ENCODE data around the gene LILRA5. TPM values are rescaled to one million over a fixed set of nuclear protein-coding genes. Genes with fewer than 3 reads are reported as not detected.

LILRA5 gene
- total RNA-seq, 4 donors from 2014 or later = 3.1 to 23.3 (median 3.4) TPM

DNA sequence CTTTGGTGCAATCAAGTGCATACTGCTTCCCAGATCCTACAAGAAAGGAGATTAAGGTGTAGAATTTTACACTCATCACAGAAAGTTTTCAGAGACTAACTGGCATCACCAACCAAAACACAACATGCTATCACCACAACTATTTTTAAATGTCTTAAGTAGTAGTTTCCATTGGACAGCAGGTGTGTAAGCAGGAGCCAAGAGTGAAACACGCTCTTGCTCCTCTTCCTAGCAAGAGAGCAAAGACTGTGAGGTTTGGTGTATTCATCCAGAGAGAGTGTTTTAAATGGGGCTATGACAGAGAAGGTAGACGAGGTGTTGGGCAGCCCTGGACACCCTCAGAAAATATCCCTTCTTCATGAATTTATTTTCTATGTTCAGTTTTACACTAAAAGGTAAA is 38.5 kb upstream of the LILRA5 start:
- TF ChIP-seq, protein P1, sequence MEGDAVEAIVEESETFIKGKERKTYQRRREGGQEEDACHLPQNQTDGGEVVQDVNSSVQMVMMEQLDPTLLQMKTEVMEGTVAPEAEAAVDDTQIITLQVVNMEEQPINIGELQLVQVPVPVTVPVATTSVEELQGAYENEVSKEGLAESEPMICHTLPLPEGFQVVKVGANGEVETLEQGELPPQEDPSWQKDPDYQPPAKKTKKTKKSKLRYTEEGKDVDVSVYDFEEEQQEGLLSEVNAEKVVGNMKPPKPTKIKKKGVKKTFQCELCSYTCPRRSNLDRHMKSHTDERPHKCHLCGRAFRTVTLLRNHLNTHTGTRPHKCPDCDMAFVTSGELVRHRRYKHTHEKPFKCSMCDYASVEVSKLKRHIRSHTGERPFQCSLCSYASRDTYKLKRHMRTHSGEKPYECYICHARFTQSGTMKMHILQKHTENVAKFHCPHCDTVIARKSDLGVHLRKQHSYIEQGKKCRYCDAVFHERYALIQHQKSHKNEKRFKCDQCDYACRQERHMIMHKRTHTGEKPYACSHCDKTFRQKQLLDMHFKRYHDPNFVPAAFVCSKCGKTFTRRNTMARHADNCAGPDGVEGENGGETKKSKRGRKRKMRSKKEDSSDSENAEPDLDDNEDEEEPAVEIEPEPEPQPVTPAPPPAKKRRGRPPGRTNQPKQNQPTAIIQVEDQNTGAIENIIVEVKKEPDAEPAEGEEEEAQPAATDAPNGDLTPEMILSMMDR (IDR thresholded peaks at IDR 0.05; ENCODE audit: low read depth) = no peak

DNA sequence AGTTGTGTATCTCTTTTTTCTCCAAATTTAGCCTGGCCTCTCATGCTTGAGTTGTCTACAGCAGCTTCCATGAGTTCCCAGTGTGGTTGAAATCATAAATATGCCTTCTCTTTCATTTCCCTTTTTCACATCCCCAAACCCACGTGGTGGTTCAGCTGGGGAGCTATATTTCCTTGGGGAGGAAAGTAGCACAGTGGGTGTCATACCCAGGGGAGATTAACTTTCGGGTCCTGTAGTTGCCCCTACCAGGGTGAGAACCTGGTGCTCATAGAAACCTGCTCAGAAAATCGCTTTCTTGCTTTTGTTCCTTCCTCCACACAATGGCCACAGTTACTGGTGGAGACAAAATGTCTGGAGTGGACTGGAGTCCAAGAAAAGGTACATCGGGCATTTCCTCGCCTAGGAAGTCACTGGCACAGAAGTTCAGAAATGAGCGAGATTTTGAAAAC is 33.0 kb upstream of the LILRA5 start:
- TF ChIP-seq, protein P1 (IDR thresholded peaks at IDR 0.05; ENCODE audit: low read depth) = no peak

DNA sequence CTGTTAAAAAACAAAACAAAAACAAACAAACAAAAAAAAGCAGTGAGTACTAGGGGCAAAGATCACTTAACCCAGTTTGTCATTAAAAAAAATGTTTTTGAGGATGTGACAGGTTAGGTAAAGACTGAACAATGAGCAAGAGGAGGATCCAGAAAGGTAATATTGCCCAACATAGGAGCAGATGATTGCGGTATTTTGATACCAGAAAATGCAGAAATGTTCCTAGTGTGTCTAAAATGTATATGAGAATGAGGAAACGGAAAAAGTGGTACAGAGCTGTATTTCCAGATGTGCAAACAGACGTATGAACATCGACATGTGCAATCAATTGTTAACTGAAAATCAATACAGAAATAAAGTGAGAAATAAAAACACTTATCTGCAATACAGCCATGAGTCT is 30.9 kb upstream of the LILRA5 start:
- TF ChIP-seq, protein P1 (IDR thresholded peaks at IDR 0.05; ENCODE audit: low read depth) = no peak

DNA sequence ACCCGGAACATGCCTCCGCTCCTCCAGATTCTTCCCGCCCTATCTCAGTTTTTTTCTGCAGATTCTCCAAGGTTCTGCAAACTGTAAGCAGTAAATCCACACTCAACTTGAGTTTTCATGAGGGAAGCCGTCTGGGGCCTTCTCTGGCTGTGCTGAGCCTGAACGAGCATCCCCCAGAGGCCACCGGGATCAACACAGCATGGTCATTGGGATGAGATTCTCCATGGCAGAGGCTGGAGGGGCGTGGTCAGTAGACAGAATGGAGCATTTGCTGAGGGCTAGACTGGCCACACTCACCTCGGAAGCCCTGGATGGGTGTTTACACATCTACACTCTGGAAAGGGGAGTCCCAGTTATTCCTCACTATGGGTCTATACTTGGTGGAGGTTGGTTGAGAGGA is 28.3 kb upstream of the LILRA5 start:
- TF ChIP-seq, protein P1 (IDR thresholded peaks at IDR 0.05; ENCODE audit: low read depth) = no peak

DNA sequence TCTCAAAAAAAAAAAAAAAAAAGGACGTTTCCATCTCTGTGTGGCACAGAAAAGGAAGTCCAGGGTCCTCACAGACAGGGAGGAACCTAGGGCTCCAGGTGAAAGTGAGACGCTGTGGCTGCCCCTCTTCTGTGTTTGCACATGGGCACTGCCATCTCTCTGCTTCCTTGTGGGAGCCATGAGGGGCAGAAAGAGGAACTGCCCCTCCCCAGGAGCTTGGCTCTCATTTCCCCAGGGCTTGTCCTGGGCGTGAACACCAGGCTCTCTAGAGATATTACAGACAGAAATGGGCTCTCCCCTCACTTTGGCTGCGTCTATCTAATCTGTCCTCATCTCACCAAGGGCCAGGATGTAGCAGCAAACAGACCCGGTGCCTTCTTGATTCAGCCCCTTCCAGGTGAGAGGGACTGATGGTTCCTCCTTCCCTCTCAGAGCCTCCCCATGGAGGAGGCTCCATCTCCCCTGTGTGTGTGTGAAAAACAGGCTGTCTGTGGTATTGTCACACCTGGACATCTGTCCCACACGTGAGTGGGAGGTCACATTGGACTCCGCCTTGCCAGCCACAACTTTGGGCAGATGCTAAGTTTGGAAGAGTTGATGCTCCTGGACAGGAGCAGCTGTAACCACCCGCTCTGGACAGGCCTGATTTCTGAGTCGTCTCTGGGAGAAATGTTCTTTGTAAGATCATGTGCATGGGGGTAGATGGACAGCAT is 26.8 kb upstream of the LILRA5 start:
- TF ChIP-seq, protein P1 (IDR thresholded peaks at IDR 0.05; ENCODE audit: low read depth) = no peak

DNA sequence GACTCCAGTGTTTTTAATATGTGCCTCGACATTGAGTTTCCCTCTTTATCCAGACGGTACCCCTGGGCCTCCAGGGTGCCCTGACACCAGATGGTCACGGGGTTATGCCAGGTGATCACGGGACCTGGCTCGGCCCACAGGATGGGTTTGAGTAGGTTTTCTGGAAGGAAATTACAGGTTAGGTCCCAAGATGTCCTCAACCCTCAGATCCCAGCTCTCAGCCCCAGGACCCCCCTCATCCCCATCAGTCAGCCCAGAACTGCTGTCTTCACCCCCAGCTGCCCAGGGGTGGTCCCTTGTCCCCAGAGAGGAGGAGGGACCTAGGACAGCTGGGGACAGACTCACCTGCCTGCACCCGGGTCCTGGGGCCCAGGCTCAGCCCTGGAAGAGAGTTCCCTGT is 25.6 kb upstream of the LILRA5 start:
- TF ChIP-seq, protein P1 (IDR thresholded peaks at IDR 0.05; ENCODE audit: low read depth) = no peak

DNA sequence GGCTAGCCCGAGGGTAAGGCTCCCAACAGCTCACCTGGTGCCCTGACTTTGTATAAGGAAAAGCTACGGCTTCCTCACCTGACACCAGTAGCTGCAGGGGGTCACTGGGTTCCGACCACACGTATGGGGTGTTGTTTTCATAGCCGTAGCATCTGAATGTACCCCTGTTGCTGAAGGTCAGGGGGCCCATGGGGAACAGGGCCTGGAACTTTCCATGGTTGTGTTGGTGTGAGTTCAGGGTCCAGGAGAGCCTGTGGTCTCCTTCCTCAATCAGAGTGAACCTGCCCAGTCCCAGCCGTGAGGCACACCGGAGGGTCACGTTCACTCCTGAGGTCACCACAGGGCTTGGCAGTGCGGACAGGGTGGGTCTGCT is 24.9 kb upstream of the LILRA5 start:
- TF ChIP-seq, protein P1 (IDR thresholded peaks at IDR 0.05; ENCODE audit: low read depth) = no peak

Data from subcutaneous adipose tissue (tissue), 4 donors.